GM12892 (cell line): Measurements from ENCODE around the gene ENC1.

Experiments
- POLR2A ChIP-seq: IDR thresholded peaks from 2 replicates; pipeline ENCODE4 v1.6.1; 2011; ENCODE audit warnings: low read depth, low read length, control low read depth
- TAF1 ChIP-seq: IDR thresholded peaks from 2 replicates; pipeline ENCODE4 v1.6.1; 2011; ENCODE audit warnings: low read depth, mild to moderate bottlenecking, control low read depth, low read length, borderline replicate concordance

DNA sequence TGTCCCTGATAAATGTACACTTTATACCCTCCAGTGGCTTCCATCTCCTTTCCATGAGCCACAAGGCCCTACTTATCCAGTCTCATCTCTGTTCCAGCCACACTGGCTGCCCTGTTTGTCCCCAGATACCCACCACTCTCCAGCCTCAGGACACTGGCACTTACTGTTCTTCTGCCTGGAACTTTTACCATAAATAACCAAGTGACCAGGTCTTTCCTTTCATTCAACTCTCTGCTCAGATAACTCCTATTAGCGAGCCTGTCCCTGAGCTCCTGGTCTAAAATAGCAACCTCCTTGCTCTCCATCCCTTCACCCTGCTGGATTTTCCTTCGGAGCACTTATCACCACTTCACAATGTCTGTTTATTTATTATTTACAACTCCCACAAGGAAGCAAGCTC is 16.6 kb upstream of the ENC1 start:
- TF ChIP-seq TAF1 (no peak), POLR2A (no peak)
